ENCODE results near the gene JMJD1C.

GRCh38 chr10:63496561-63496960 is 30.8 kb upstream of the JMJD1C start:
- TF ChIP-seq POLR2A (IDR thresholded peaks at IDR 0.05) (no peak), CTCF (IDR thresholded peaks at IDR 0.05) (no peak)
